Pons (tissue), 1 donor: ENCODE results near the gene BTBD7.

Source experiments
- DNase-seq: peaks from one replicate; pipeline ENCODE4 v3.0.0-alpha.2; 2016; ENCODE audit warnings: low spot score

The BTBD7 gene

DNA sequence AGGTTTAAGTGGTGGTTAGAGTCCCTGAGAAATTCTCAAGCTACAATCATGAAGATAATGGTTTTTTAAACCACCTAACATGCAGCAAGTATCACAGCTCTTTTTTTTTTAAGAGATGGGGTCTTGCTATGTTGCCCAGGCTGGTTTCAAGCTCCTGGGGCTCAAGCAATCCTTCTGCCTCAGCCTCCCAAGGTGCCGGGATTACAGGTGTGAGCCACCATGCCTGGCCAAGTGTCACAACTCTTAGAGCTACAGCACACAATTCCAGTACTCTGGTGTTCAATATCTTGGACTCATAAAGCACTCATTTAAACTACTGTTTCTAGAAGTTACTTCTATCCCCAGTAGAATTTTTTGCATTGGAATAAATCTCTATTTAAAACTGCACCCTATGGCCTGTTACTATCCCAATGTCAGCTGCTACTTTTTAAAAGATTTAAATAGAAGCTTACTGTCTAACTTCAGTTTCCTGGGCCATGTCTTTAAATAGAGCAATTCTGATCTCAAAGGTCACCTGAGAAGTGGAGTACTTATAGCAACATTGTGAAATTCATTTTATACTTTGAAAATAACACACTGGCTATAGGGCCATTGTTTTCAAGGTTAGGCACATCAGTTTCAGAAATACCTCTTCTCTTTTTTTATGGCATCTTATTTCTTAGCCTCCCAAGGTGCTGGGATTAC lies 137.4 kb downstream of the BTBD7 start:
- DNase-seq, result no peak
